Mesodermal cell (in vitro differentiated cells): ENCODE measurements around the gene SFTA2. TPM values are rescaled to one million over a fixed set of nuclear protein-coding genes. Genes with fewer than 3 reads are reported as not detected.
"Not testable (repeated sequence)": the region's sequence is repeated elsewhere in the genome, so short reads cannot be mapped to it uniquely, and the experiment has no call there.

Experiments used
- H3K27ac ChIP-seq: 2 replicates; pipeline ENCODE4 v1.7.0; 2013; ENCODE audit warnings: mild to moderate bottlenecking, low read depth, low read length, moderate library complexity; ENCODE audit not compliant: severe bottlenecking
- H3K36me3 ChIP-seq: 2 replicates; pipeline ENCODE4 v1.7.1; 2013; ENCODE audit warnings: mild to moderate bottlenecking, low read length, moderate library complexity; ENCODE audit not compliant: control insufficient read depth, insufficient read depth
- H3K4me1 ChIP-seq: one replicate; pipeline ENCODE4 v1.7.1; 2013; ENCODE audit warnings: mild to moderate bottlenecking, low read length; ENCODE audit not compliant: insufficient read depth, control insufficient read depth, poor library complexity, severe bottlenecking
- H3K4me3 ChIP-seq: 2 replicates; pipeline ENCODE4 v1.7.0; 2013; ENCODE audit warnings: low read length, control low read depth, mild to moderate bottlenecking; ENCODE audit not compliant: insufficient read depth, poor library complexity, severe bottlenecking; ENCODE audit errors: extremely low read depth
- H3K9me3 ChIP-seq: 2 replicates; pipeline ENCODE4 v1.7.1; 2013; ENCODE audit warnings: mild to moderate bottlenecking, low read length, moderate library complexity; ENCODE audit not compliant: control insufficient read depth
- WGBS, 2 experiments: methylation state at CpG; one replicate each; pipeline ENCODE4 v1.1.5; 2013; ENCODE audit warnings: missing lambda C conversion rate in 2 of 2; ENCODE audit not compliant: insufficient coverage in 2 of 2; 5-methylcytosine and 5-hydroxymethylcytosine counted together
- polyA plus RNA-seq, 2 experiments: library from polyadenylated mRNA; stranded (reverse); fragments of 50-300 nt; gene quantifications; one replicate each; pipeline ENCODE4 v1.2.3, GENCODE V29; 2013

SFTA2 gene
- not detected for polyA plus RNA-seq (2013, experiment 1 of 2)
- polyA plus RNA-seq (2013, experiment 2 of 2): not detected

GRCh38 chr6:30931969-30932645 is at the start of gene SFTA2:
TSS of gene SFTA2 (minus strand) at chr6:30932170. CDS start at chr6:30932096, 74 bp downstream.
- Histone ChIP-seq H3K36me3 (peaks cover 17% of the 10 kb centered on the region), H3K27ac (no peak within 1 kb of the TSS), H3K9me3 (peaks cover 14% of the 10 kb centered on the region), H3K4me1 (no peaks in the 10 kb centered on the region), H3K4me3 (no peak within 1 kb of the TSS)
- WGBS, 2 experiments: 100% methylated on average over 1 of the region's 7 CpGs; no CpG with 5 or more reads in 1 of the 2 experiments

DNA sequence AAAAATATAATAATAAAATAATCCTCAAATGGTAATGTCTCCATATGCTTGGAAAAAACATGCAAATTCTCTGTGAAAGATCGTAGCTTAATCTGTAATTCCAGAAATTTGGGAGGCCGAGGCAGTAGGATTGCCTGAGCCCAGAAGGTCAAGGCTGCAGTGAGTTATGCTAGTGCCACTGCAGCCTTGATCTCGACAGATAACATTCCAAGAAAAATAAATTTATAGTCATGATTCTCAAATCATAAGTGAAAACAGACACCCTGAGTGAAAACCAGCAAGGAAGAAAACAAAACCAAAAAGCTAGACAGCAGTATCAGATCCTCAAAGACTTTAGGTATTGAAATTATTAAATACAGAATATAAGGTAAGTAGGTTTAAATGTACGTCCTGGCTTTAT is 47.7 kb upstream of the SFTA2 start:
- no peaks in the 10 kb centered on the region for H3K36me3 ChIP-seq
- no peak overlapping the region for H3K4me3 ChIP-seq
- 81 to 100% methylated on average over 2 of the region's 4 CpGs for WGBS, 2 experiments

DNA sequence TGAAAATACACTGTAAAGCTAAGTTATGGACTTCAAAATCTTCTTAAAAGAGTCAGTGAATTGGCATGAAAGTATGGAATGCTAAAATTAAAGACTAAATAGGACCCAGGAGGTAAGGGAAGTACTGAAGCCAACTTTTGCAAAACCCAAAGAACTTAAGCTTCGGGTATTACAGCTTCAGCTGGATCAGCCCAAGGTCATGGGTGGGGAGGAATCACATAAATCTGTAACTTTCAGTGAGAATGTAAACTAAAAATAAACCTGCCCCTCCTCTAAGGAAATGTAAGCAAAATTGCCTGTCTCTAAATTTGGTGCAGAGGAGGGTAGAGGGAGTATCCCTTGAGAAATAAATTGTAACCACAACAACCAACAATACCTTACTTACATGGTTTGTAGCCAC is 47.2 kb upstream of the SFTA2 start:
- Histone ChIP-seq H3K27ac (no peak overlapping the region), H3K4me1 (no peaks in the 10 kb centered on the region), H3K36me3 (no peaks in the 10 kb centered on the region), H3K4me3 (no peak overlapping the region), H3K9me3 (no peaks in the 10 kb centered on the region)
- WGBS, 2 experiments: 100% methylated on average over 1 of the region's 1 CpG; no CpG with 5 or more reads in 1 of the 2 experiments

More for the DNA sequence above, 47.7 kb upstream of the SFTA2 start:
- H3K4me1 ChIP-seq: no peaks in the 10 kb centered on the region
- H3K9me3 ChIP-seq: no peaks in the 10 kb centered on the region
- no peak overlapping the region for H3K27ac ChIP-seq

- H3K9me3 ChIP-seq: no peaks in the 10 kb centered on the region
- WGBS, 2 experiments: 76 to 100% methylated on average over 1 to 4 of the region's 4 CpGs
These were observed 42.7 kb upstream of the SFTA2 start for GRCh38 chr6:30974490-30975252.

DNA sequence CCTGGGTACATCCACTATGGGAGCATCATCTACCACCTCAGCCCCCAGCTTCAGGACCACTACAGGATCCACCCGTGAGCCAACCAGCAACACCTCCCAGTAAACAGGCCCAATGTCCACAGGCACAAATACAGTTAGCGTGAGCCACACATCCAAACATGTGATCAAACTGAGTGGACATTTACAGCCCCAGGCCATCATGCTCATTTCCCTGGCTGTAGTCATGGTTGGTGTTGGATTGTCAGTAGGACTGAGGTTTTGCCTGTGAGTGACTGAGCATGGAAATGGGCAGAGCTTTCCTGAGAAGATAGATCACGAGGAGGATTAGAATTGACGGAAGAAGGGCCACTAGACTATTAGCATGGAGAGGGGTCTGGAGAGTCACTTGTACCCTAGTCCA is 40.8 kb upstream of the SFTA2 start:
- Histone ChIP-seq H3K4me3 (no peak overlapping the region), H3K27ac (no peak overlapping the region), H3K4me1 (no peaks in the 10 kb centered on the region), H3K36me3 (no peaks in the 10 kb centered on the region), H3K9me3 (no peaks in the 10 kb centered on the region)
- WGBS, 2 experiments: 90 to 94% methylated on average over 3 of the region's 4 CpGs

More at GRCh38 chr6:30974490-30975252, 42.7 kb upstream of the SFTA2 start:
- H3K36me3 ChIP-seq: no peaks in the 10 kb centered on the region
- no peaks in the 10 kb centered on the region for H3K4me1 ChIP-seq
- H3K4me3 ChIP-seq: no peak overlapping the region
- no peak overlapping the region for H3K27ac ChIP-seq

- Histone ChIP-seq H3K27ac (no peak overlapping the region), H3K4me1 (no peaks in the 10 kb centered on the region), H3K9me3 (no peaks in the 10 kb centered on the region), H3K36me3 (no peaks in the 10 kb centered on the region), H3K4me3 (no peak overlapping the region)
- 92 to 100% methylated on average over 2 to 4 of the region's 5 CpGs for WGBS, 2 experiments
These were observed 39.0 kb upstream of the SFTA2 start for GRCh38 chr6:30970946-30971345.

DNA sequence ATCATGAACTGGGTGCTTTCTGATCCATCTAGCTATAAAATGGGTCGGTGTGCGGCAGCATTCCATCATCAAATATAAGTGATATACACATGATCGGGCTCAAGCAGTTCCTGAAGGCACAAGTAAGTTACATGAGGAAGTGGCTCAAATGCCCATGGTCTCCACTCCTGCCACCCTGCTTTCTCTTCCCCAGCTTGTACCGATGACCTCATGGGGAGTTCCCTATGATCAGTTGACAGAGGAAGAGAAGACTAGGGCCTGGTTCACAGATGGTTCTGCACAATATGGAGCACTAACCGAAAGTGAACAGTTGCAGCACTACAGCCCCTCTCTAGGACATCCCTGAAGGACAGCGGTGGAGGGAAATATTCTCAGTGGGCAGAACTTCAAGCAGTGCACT is 37.2 kb upstream of the SFTA2 start:
- H3K4me3 ChIP-seq, H3K27ac ChIP-seq, H3K9me3 ChIP-seq, H3K36me3 ChIP-seq, H3K4me1 ChIP-seq: not testable (repeated sequence)
- 96 to 100% methylated on average over 3 to 4 of the region's 6 CpGs for WGBS, 2 experiments

DNA sequence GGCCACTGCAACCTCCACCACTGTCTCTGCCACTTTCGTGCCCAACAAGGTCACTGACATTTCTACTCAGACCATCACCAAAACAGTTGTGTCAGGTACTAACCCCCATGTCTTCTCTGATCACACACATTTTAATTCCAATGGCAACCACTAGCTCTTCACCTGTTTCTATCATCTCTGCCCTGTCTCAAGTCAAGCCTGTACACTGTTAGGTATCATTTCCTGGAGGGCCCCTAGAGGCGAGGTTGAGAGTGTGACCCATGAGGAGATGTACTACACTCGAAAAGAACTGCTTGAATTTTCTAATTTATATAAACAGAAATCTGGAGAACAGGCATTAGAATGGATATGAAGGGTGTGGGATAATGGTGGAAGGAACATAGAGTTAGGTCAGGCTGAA is 34.2 kb upstream of the SFTA2 start:
- 79 to 96% methylated on average over 2 to 3 of the region's 3 CpGs for WGBS, 2 experiments
- Histone ChIP-seq H3K36me3 (no peaks in the 10 kb centered on the region), H3K4me3 (no peak overlapping the region)

GRCh38 chr6:30965140-30965601 is 33.2 kb upstream of the SFTA2 start:
- H3K4me1 ChIP-seq: no peaks in the 10 kb centered on the region
- 86 to 92% methylated on average over 5 of the region's 5 CpGs for WGBS, 2 experiments
- no peaks in the 10 kb centered on the region for H3K36me3 ChIP-seq
- H3K27ac ChIP-seq: no peak overlapping the region
- no peak overlapping the region for H3K4me3 ChIP-seq
- no peaks in the 10 kb centered on the region for H3K9me3 ChIP-seq

More for the DNA sequence above, 34.2 kb upstream of the SFTA2 start:
- Histone ChIP-seq H3K9me3 (no peaks in the 10 kb centered on the region), H3K4me1 (no peaks in the 10 kb centered on the region), H3K27ac (no peak overlapping the region)

DNA sequence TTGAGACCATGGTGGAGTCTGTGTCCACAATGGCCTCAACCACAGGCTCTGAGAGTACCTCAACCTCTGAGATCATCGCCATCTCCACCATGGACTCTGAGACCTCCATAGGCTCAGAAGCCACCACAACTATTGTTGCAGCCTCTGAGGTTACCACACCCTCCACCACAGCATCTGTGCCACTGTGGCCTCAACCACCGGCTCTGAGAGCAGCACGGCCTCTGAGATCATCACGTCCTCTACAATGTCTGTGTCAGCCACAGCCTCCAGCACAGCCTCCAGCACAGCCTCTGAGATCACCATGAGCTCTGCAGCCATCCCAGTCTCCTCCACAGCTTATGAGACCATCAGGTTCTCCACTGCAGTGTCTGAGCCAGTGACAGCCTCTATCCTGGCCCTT is 32.1 kb upstream of the SFTA2 start:
- Histone ChIP-seq H3K9me3 (no peaks in the 10 kb centered on the region), H3K36me3 (no peaks in the 10 kb centered on the region), H3K4me3 (no peak overlapping the region), H3K4me1 (no peaks in the 10 kb centered on the region), H3K27ac (no peak overlapping the region)
- 94 to 96% methylated on average over 4 of the region's 4 CpGs for WGBS, 2 experiments

DNA sequence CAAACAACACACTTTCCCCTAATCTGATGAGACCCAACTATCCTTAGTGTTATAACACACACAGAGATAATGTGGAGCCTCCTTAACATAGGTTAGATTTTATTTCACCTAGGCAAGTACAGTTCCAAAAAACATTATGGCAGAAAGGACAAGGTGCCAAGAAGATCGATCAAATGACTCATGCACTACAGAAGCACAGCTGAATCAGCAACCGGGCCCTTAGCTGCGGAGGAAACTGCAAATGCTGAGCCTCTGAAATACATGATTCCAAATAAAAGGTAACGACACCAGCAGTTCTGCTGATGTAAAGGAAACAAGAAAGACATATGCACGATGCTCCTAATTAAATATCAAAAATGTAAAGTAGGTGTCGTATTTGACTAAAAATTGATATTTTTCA is 31.7 kb upstream of the SFTA2 start:
- 93 to 97% methylated on average over 4 to 6 of the region's 6 CpGs for WGBS, 2 experiments
- no peaks in the 10 kb centered on the region for H3K9me3 ChIP-seq
- H3K4me1 ChIP-seq: no peaks in the 10 kb centered on the region
- no peaks in the 10 kb centered on the region for H3K36me3 ChIP-seq
- no peak overlapping the region for H3K4me3 ChIP-seq
- no peak overlapping the region for H3K27ac ChIP-seq
